ENCODE measurements around the gene ADAMTS6.

ADAMTS6 gene

DNA sequence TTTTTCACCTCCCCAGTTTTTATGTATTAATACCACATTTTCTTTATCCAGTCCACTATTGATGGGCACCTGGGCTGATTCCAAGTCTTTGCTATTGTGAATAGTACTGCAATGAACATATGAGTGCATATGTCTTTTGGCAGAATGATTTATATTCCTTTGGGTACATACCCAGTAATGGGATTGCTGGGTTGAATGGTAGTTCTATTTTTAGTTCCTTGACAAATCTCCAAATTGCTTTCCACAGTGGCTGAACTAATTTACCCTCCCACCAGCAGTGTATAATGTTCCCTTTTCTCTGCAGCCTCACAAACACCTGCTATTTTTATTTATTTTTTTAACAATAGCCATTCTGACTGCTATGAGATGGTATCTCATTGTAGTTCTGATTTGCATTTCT lies 340.2 kb downstream of the ADAMTS6 start:
- DNase-seq = no peak

DNA sequence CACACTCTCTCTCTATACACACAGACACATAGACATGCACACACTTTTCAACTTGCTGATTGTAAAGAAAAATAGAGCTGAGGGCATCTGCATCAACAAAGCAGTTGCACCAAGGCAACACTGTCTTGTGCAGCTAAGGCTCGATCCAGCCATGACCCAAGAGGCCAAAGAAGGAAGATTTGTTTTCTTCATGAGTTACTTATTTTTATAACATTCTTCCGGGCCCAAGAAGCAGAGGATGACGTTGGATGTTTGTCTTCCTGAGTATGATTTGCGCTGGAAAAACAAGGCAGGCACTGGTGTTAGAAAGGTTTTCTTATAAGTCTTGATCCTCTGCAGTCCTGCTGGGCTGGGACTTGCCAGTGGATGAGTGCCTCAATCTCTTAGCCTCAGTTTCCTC lies 344.1 kb downstream of the ADAMTS6 start:
- DNase-seq = no peak

DNA sequence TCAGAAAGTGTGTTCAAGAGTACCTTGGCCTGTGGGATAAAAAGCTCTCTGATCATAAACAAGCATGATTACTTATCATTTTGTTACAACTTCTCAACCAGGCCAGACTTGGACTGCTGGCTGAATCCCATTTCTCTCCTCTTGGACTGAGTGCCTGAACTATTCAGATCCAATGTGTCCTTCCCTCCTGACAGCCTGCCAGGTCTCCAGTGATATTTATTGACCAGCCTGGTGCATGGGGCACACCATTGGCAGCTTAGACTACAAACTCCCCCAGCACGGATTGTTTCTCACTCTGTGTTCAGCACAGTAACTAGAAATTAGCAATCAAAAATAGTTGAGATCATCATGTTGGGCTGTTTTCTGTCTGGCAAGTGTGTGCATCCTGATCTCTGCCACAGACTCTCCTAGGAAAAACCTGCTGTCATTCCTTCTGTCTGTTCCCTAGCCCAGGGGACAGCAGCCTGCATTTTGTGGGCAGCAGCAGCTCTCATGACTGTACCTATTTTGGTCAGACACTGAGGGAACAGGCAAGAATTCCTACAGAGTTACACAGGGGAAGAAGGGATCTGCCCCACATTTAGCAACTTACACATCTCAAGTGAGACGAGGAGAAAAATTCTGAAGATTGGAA lies 348.1 kb downstream of the ADAMTS6 start:
- no peak for DNase-seq

DNA sequence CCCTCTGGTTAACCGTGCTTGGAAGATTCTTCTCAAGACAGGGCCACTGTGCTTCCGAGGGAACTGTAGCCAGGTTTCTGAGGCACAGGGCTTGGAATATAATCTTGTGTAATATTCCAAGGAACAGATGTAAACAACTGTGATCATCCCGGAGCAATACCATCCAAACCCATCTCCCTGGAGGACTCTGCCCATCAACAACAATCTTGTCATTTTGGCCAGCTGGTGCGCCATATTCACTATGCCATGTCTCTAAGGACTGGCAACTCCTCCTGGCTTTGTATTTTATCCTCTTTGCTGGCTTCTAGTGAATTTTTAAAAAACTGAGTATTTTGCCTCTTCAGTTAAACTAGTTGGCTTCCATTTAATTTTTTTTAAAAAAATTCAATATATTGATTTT lies 349.3 kb downstream of the ADAMTS6 start:
- no peak for DNase-seq

DNA sequence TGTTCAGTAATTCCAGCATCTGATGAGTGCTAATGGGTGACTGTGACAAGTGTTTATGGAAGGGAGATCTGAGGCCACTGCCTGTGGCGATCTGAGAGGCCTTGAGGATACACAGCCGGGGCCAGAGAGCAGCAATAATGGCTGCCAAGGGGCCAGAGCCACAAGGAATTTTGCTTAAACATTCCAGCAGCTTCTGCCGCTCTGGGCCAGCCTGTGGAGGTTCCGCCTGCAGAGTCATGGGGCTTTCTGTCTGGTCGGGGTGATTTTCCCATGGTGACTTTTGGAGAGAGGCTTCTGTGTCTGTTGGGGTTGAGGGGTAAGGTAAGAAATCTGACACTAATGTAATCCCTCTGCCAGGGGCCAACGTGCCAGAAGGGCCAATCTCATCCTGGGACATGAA lies 353.5 kb downstream of the ADAMTS6 start:
- DNase-seq = no peak

DNA sequence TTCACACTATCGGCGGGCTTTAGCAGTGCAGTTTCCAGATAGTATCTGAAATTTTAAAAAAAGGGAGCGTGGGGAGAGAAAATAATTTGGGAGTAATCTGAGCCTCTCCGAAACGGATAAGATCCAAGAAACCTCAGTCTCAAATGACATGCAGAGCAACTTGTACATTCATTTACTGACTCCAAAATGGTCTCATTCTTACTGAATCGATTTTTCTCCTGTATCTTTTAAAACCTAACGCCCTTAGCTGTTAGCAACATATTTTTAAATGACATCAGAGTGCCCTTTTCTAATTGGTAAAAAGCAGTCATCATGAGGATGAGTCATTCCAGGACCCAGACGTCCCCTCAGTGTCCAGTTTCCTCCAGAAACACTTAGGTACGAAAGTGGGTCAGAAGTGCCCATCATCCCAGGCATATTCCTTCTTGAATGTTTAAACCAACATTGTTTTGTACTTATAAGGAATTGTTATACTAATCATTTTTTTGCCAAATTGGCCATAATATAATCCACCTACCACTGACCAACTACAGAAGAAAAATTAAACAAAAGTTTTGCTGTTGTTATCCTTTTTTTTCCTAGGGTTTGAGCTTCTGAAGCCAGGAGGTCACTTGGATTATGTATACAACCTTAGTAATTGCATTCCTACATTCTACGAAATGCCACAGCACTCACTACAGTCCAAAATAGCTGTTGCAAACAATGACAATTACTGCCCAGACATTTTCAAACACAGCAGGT lies 354.4 kb downstream of the ADAMTS6 start:
- no peak for DNase-seq

DNA sequence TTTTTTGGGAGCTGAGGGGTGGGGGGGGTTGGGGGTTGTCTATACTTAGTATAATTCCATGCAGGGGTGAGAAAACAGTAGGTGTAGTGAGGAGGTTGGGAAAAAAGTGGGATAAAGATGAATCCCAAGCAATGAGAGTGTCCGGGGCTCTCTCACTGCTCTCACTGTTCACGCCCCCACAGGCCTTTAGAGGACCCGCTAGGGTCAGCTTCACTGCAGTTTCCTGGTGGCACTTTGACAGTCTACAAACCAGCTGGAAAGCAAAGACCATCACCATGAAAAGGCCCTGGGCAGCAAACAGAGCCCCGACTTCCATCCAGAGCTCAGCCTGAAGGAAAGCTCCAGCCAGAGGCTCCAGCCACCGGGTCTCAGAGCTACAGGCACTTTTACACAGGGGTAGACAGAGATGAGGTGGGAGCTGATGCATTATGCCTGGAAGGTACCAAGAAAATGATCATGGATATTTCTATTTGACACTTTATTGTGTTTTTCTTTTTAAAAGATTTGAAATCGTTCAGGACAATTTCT lies 355.1 kb downstream of the ADAMTS6 start:
- no peak for DNase-seq

DNA sequence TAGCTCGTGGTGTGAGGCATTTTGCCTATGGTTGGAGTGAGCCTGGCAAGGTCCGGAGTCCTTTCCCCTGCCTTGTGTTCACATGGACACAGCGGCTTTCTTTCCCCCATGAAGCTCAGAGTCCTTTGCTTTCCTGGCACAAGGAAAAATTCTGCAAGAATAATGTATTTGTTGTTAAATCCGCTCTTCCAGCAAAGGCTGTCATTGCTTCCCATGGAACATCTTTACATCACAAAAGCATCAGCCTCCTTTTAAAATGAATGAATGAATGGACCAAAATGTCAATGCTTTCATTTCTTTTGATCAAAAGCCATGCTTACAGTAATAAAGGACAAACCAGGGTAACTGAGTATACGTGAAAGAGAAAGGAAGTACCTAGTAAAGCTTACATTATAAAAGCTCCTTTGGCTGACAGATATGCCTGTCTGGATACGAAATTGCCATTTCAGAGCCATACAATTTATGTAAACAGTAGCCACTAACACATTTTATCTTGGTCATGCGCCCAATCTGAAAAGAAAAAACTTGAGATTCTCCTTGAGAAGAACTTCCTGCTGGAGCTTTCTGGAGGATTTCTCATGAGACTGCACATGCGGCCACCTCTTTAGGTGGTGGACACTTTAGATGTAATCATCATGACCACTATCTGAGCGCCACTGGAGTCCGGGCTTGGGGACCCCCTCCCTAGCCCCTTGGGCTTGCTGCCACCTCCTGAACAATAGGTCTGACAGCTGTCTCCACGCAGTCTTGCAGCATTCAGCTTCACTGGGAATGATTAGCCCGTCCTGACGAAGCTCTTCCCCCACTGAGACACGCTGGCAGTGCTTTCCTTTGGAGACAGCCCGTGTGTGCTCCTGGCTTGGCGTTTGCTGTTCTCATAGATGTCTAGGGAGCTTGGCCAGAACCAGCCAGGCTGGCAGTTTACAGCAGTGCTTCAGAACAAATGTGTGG lies 355.9 kb downstream of the ADAMTS6 start:
- DNase-seq = no peak

DNA sequence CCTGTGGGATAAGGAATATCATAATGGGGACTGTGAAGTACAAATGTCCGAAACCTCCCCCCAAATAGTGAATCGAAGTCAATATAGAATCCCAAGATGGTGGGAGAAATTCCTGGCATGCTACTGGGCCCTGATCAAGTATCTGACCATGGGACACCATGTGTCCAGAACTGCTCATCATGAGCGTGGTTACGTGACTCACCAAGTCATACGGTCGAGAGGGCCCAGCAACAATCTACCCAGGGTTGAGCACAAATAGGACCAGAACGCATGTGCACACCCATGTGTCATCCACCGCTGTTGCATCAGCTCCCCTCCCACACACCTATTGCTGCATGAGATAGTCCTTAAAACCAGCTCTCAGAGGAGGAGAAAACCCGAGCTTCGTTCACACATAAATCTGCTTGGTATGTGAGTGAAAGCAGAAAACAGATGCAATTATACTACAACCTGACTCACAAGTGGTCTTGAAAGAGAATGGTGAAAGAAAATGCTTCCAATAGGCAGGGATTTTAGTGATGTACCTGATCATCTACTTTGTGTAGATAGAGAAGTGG lies 359.8 kb downstream of the ADAMTS6 start:
- DNase-seq = no peak

DNA sequence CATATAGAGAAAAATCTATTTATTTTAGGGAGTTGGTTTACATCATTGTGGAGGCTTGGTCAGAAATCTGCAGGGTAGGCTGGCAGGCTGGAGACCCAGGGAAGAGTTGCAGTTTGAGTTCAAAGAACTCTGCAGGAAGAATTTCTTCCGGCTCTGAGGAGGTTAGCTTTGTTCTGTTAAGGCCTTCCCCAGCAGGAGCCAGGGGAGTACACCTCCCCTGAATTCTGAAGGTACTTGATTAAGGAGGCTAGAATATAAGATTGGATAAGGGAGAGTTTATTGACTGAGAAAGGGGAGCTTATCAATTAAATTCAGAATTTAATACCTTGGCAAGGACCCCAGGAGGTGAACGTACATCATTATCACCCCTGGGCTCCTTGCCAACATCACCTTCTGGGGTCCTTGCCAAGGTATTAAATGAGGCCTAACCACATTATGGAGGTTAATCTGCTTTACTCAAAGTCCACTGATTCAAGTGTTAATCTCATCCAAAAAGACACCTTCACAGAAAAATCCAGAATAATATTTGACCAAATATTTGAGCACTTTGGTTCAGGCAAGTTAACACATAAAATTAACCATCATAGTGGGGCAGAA lies 361.3 kb downstream of the ADAMTS6 start:
- no peak for DNase-seq

DNA sequence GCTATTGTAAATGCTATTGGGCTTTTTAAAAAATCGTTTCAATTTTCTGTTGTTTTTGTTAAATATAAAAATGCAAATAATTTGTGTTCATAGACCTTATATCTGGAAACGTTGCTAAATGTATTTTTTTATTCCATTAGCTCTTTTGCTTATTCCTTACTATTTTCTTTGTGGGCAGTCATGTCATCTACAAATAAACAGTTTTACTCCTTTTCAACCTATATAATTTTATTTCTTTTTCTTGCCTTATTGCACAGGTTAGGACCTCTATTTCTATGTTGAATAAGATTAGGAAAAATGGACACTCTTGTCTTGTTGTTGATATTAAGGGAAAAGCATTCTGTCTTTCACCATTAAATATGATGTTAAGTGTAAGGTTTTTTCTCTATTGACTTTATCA lies 364.2 kb downstream of the ADAMTS6 start:
- no peak for DNase-seq

DNA sequence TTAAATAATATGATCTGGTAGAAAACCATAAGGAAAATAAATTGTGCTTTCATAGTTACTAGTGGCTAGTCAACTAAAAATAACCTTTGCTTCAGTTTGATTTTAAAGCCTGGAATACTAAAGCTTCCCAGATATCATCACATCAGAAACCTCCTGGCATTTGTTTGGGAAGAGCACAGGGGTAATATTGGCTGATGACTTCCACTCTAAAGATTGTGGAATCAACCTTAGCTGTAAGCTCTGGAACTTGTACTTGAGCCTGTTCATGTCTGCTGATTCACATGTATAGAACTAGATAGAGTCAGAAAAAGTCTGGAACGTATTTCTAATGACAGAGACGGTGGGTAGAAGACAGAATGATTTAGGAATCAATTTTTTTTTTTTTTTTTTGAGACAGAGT lies 367.9 kb downstream of the ADAMTS6 start:
- no peak for DNase-seq

DNA sequence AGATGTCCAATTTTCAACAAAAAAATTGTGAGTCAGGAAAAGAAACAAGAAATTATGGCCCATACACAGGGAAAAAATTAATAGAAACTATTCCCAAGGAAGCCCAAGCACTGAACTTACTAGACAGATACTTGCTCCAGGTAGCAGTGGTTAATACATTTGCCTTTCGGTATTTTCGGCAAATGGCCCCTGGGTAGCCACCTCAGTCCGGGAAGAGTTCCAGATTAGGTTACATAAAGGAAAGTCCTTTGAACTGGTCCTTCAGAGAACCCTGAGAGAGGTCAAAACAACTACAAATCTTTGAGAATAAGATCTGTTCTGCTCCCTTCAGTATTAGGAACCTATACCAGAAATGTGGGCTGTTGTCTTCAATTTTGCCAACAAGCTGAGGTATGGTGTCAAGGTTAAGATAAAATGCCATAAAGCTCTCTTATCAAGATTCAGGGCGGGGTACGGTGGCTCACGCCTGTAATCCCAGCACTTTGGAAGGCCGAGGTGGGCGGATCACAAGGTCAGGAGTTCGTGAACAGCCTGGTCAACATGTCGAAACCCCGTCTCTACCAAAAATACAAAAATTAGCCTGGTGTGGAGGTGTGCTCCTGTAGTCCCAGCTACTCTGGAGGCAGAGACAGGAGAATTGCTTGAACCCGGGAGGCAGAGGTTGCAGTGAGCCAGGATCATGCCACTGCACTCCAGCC lies 369.6 kb downstream of the ADAMTS6 start:
- DNase-seq = no peak

DNA sequence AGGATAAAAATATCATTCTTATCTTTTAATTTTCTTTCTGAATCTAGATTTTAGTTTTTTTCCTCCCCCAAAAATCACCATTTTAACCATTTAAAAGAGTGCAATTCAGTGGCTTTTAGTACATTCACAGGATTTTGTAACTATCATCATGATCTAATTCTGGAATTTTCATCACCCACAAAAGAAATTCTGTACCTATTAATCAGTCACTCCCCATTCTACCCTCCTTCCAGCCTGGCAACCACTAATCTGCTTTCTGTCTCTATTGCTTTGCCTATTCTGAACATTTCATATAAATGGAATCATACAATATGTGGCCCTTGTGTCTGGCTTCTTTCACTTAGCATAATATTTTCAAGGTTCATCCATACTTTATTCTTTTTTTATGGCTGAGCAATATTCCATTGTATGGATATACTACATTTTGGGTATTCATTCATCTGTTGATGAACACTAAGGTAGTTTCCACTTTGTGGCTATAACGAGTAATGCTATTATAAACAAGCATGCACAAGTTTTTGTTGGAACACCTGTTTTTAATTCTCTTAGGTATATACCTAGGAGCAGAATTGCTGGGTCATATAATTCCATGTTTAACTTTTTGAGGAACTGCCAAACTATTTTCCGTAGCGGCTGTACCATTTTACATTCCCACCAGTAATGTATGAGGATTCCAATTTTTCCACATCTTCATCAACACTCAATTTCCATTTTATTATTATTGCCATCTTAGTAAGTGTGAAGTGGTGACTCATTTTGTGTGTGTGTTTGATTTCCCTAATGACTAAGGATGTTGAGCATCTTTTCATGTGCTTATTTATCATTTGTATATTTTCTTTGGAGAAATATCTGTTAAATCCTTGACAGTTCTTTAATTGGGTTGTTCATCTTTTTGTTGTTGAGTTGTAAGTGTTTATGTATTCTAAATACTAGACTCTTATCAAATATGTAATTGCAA lies 372.7 kb downstream of the ADAMTS6 start:
- no peak for DNase-seq

DNA sequence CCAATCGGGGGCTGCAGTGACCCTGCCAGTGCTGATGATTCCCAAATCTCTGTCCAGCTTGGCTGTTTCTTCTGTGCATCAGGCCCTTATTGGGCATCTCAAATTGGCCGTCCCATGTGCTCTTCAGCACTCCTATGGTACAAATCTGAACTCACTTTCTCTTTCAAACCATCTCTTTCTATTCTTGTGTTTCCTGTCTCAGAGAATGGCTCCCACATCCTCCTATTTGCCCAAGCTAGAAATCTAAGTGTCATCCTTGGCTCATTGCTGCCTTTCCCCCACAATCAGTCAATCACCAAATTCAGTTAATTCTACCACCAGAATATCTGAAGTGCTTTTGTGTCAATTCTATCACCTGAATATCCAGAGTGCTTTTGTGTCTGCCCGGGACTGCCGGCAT lies 376.4 kb downstream of the ADAMTS6 start:
- DNase-seq = no peak

DNA sequence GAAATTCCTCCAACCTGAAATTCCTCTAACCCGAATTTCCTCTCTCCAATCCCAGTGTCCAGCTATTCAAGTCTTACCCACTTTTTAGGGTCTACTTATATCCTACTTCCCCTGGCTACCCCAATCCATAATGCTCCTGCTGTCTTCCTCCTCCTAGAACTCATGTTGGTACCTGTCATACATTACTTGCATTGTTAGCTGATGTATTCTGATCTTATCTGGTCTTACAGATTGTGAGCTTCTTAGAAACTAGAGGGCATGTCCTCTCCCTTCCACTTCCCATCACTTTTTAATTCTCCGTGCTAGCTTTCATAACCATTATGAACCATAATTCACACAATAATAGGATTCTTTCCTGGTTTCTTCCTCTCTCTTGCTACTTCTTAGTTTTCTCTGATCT lies 376.9 kb downstream of the ADAMTS6 start:
- DNase-seq = no peak

DNA sequence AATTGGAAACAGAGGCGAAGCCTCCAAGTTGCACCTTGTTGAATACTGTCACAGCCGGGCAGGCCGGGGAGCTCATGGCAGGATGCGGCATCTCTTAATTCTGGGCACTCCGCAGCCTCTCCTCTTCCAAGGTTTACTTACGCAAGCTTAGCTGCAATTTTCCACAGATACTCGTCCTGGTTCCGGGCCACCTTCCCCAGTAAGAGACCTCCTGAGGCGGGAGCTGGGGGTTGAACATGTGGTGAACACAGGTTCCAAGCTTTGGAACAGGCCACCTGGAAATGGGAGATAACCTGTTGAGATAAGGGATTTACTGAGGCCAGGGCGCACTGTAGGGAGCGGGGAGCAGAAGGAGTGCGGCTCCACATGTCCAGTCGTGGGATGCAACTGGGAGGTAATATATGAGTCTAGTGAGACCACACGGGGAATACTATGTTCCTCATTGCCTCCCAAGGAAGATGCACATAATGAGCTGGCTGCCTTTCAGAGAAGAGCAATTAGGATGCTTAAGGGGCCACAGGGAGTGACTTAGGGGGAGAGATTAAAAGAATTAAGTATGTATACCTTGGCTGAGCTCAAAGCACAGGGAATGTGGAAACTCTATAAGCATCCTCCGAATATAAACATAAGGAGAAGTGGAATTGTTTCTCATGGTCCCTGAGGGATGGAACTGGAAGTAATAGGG lies 377.8 kb downstream of the ADAMTS6 start:
- DNase-seq = no peak

DNA sequence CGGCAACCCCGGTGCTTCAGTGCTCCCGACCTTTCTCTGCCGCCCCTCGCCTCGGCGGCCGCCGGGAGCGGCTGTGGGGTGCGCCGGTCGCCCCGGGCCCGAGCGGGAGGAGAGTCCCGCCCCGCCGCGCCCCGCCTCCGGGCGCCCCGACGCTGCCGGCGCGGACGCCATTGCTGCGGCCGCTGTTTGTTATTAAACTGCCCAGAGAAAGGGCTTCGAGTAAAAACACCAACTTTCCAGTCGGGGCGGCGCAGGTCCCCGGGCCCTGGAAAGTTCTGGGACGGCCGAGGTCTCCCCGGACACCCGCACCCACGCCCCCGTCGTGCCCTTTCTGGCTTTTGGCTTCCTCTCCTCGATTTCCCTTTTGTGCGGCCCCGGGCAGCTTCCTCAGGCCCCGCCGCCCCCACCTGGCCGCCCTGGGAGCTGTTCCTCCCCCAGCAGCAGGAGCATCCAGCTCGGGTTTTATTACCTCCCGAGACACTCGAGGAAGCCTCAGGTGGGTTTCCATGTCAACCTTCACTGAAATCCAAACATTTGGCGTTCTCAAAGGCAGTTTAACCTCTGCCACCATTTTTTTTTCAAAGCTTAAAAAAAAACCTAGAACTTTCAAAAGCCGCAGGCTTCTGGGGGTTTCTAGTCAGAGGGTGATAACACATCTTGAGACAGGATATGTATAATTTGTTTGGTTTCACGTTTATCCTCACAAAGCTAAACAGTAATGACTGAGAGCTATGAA lies 378.6 kb downstream of the ADAMTS6 start:
- peak; percentile 67 for DNase-seq

DNA sequence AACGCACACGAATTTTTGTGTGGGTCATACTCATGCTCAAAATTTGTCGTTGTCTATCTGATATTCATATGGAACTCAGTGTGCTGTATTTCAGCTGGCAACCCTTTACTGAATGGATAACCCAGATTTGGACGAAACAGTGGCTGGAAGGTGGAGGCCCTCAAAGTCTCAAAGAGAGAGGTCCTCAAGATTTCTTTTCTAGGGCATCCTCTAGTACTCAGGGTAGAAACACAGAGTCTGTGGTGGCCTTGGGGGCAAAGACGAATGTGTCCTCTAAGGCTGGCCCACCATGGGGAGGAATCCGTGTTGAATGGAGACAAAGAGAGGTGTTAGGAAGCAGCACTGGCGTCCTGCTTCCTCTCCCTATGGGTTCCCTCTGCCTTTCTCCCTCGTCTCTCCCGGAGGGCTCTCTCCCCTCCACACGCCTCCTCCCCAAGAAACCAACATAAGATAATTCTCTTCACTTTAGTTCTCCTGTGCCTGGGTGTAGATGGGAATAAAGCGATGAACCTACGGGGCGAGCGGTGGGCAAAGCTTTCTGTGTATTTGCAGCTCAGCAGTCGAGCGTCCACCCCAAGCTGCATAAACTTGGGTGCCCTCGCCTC lies 379.2 kb downstream of the ADAMTS6 start:
- no peak for DNase-seq

All from hematopoietic multipotent progenitor cell treated with erythropoietin and hydrocortisone succinate and interleukin-3 and kit ligand, for 4 days (in vitro differentiated cells).